Transverse colon (tissue), 4 donors: ENCODE data around the gene SLC7A1.

ENCODE experiments used
- EP300 ChIP-seq: sonication (generic); formaldehyde crosslinking; IDR thresholded peaks from one replicate; pipeline ENCODE4 v1.6.1; 2017; ENCODE audit warnings: antibody characterized with exemption, low read depth
- POLR2A ChIP-seq: fragments of 450-650 bp; IDR thresholded peaks from one replicate; pipeline ENCODE4 v1.6.1; 2016; ENCODE audit warnings: antibody characterized with exemption, mild to moderate bottlenecking, moderate library complexity
- POLR2AphosphoS5 ChIP-seq, 3 donors: sonication (generic); formaldehyde crosslinking; IDR thresholded peaks; one replicate each; pipeline ENCODE4 v1.6.1; 2016; ENCODE audit warnings: antibody characterized with exemption in 3 of 3
- TF ChIP-seq, protein P1 (sequence below), 5 experiments: fragments of 200-600 bp in 3 of 5; fragments of 450-650 bp in 2 of 5; sonication (generic) in 3 of 5; IDR thresholded peaks; 1 replicate in 2 of 5; 2 replicates in 3 of 5; pipeline ENCODE4 v1.5.1; 2016 to 2017; ENCODE audit warnings: antibody characterized with exemption in 5 of 5, inconsistent platforms in 3 of 5, mild to moderate bottlenecking in 2 of 5, moderate library complexity in 1 of 5

DNA sequence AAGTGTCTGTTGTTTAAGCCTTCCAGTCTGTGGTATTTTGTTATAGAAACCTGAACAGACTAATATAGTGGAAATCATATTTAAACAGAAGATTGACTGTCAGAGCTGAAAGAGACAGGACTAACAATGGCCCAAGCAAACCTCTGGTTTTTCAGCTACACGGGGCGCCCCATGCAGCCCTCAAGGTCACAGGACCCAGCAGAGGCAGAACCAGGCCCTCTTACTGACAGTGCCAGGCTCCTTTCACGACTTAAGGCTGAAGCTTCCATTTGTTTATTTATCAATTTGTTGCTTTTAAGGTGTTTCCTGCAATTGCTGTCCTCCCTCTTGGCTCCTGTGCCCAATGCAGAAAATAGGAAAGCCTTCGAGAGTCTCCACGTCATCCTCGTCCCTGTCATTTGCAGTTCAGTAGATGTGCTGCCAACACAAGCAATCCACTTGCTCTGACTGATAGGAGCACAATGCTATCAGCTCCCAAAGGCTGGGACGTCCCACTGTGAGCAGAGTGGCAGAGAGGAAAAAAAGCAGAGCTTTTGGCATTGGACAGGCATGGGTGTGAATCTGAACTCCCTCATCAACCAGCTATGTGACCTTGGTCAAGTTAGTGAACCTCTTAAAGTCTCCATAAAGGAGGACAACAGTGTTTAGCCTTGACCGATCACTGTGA is 10.5 kb upstream of the SLC7A1 start:
- TF ChIP-seq EP300 (no peak), POLR2A (no peak), POLR2AphosphoS5 (IDR thresholded peaks at IDR 0.05) (no peak)
- TF ChIP-seq, protein P1, sequence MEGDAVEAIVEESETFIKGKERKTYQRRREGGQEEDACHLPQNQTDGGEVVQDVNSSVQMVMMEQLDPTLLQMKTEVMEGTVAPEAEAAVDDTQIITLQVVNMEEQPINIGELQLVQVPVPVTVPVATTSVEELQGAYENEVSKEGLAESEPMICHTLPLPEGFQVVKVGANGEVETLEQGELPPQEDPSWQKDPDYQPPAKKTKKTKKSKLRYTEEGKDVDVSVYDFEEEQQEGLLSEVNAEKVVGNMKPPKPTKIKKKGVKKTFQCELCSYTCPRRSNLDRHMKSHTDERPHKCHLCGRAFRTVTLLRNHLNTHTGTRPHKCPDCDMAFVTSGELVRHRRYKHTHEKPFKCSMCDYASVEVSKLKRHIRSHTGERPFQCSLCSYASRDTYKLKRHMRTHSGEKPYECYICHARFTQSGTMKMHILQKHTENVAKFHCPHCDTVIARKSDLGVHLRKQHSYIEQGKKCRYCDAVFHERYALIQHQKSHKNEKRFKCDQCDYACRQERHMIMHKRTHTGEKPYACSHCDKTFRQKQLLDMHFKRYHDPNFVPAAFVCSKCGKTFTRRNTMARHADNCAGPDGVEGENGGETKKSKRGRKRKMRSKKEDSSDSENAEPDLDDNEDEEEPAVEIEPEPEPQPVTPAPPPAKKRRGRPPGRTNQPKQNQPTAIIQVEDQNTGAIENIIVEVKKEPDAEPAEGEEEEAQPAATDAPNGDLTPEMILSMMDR (IDR thresholded peaks at IDR 0.05), result no peak
